ENCODE measurements around the gene MICAL1.

The MICAL1 gene

GRCh38 chr6:109417646-109418045, 37.9 kb downstream of the MICAL1 start:
- no peak for TF ChIP-seq FOXM1 (IDR thresholded peaks at IDR 0.05; ENCODE audit: borderline replicate concordance, low read depth)
- TF ChIP-seq MAX (IDR thresholded peaks at IDR 0.05) = no peak
- no peak for TF ChIP-seq EGR1 (IDR thresholded peaks at IDR 0.05)
- TF ChIP-seq RAD21 (IDR thresholded peaks at IDR 0.05; ENCODE audit: low read depth) = no peak
- TF ChIP-seq TEAD4 (IDR thresholded peaks at IDR 0.05) = no peak
- TF ChIP-seq YY1 (IDR thresholded peaks at IDR 0.05; ENCODE audit: low read depth) = no peak
- no peak for TF ChIP-seq NFIC (IDR thresholded peaks at IDR 0.05)
- TF ChIP-seq EP300 (IDR thresholded peaks at IDR 0.05; ENCODE audit: borderline replicate concordance) = no peak
- TF ChIP-seq USF1 (IDR thresholded peaks at IDR 0.05) = no peak
- TF ChIP-seq ZBTB7A (IDR thresholded peaks at IDR 0.05; ENCODE audit: low read depth) = no peak

- TF ChIP-seq CREB1 (IDR thresholded peaks at IDR 0.05; ENCODE audit: low read depth) (no peak), CEBPB (IDR thresholded peaks at IDR 0.05) (no peak), MAX (IDR thresholded peaks at IDR 0.05) (no peak), YY1 (IDR thresholded peaks at IDR 0.05; ENCODE audit: low read depth) (no peak), USF1 (IDR thresholded peaks at IDR 0.05) (no peak), RAD21 (IDR thresholded peaks at IDR 0.05; ENCODE audit: low read depth) (no peak), TCF12 (IDR thresholded peaks at IDR 0.05; ENCODE audit: low read depth) (no peak)
Observed at GRCh38 chr6:109411034-109411433, 44.5 kb downstream of the MICAL1 start.

- TF ChIP-seq TEAD4 (IDR thresholded peaks at IDR 0.05) (no peak), REST (IDR thresholded peaks at IDR 0.05; ENCODE audit: low read depth) (no peak), CREB1 (IDR thresholded peaks at IDR 0.05; ENCODE audit: low read depth) (no peak), CEBPB (IDR thresholded peaks at IDR 0.05) (peak; percentile 54; the same call in 1 of the 2 replicates)
Observed at GRCh38 chr6:109406196-109406595, 49.4 kb downstream of the MICAL1 start.

- no peak for TF ChIP-seq YY1 (IDR thresholded peaks at IDR 0.05; ENCODE audit: low read depth)
- peak; percentile 58 for TF ChIP-seq RAD21 (IDR thresholded peaks at IDR 0.05; ENCODE audit: low read depth)
Observed at GRCh38 chr6:109397020-109397419, 58.6 kb downstream of the MICAL1 start.

- no peak for TF ChIP-seq NFIC (IDR thresholded peaks at IDR 0.05)
- no peak for TF ChIP-seq EP300 (IDR thresholded peaks at IDR 0.05; ENCODE audit: borderline replicate concordance)
- TF ChIP-seq TAF1 (IDR thresholded peaks at IDR 0.05; ENCODE audit: low read depth) = no peak
- no peak for TF ChIP-seq USF1 (IDR thresholded peaks at IDR 0.05)
- TF ChIP-seq RAD21 (IDR thresholded peaks at IDR 0.05; ENCODE audit: low read depth) = no peak
- no peak for TF ChIP-seq TEAD4 (IDR thresholded peaks at IDR 0.05)
- TF ChIP-seq TCF12 (IDR thresholded peaks at IDR 0.05; ENCODE audit: low read depth) = no peak
- no peak for TF ChIP-seq CEBPB (IDR thresholded peaks at IDR 0.05)
- TF ChIP-seq CREB1 (IDR thresholded peaks at IDR 0.05; ENCODE audit: low read depth) = no peak
- TF ChIP-seq ZBTB7A (IDR thresholded peaks at IDR 0.05; ENCODE audit: low read depth) = no peak
- no peak for TF ChIP-seq FOXM1 (IDR thresholded peaks at IDR 0.05; ENCODE audit: borderline replicate concordance, low read depth)
- TF ChIP-seq YY1 (IDR thresholded peaks at IDR 0.05; ENCODE audit: low read depth) = no peak
- TF ChIP-seq EGR1 (IDR thresholded peaks at IDR 0.05) = no peak
- TF ChIP-seq MAX (IDR thresholded peaks at IDR 0.05) = no peak
- no peak for TF ChIP-seq REST (IDR thresholded peaks at IDR 0.05; ENCODE audit: low read depth)
Observed at GRCh38 chr6:109396046-109396718, 59.4 kb downstream of the MICAL1 start.

Measured in Ishikawa (cell line).